GM12874 (cell line): Measurements from ENCODE around the gene TMEM117.

Experiments used
- CTCF ChIP-seq: IDR thresholded peaks from 2 replicates; pipeline ENCODE4 v1.5.1; 2011; ENCODE audit warnings: low read depth, mild to moderate bottlenecking, control low read depth, low read length, moderate library complexity; ENCODE audit not compliant: insufficient read depth

TMEM117 gene

GRCh38 chr12:44294649-44295048, 458.8 kb downstream of the TMEM117 start:
- no peak for TF ChIP-seq CTCF

- no peak for TF ChIP-seq CTCF
These were observed 460.2 kb downstream of the TMEM117 start for GRCh38 chr12:44295958-44296623.

- no peak for TF ChIP-seq CTCF
These were observed 460.8 kb downstream of the TMEM117 start for GRCh38 chr12:44296624-44297197.

GRCh38 chr12:44299524-44299923, 463.6 kb downstream of the TMEM117 start:
- TF ChIP-seq CTCF: no peak

- no peak for TF ChIP-seq CTCF
These were observed 471.8 kb downstream of the TMEM117 start for GRCh38 chr12:44307506-44308168.

GRCh38 chr12:44313188-44313587, 477.3 kb downstream of the TMEM117 start:
- no peak for TF ChIP-seq CTCF

- TF ChIP-seq CTCF: no peak
These were observed 478.2 kb downstream of the TMEM117 start for GRCh38 chr12:44314007-44314500.
